SK-N-MC (cell line): ENCODE measurements around the gene CACNA2D1.
A peak's percentile ranks its signal among the peaks of the same experiment; 100 is the strongest.

ENCODE experiments used
- DNase-seq: peaks from one replicate; pipeline ENCODE4 v3.0.0-alpha.2; 2011; ENCODE audit warnings: low read depth, low spot score
- H3K27ac ChIP-seq: fragments of 200-600 bp; sonication (generic); 2 replicates; pipeline ENCODE4 v1.5.1; 2016; ENCODE audit warnings: mixed run types
- H3K36me3 ChIP-seq: fragments of 200-600 bp; sonication (generic); 2 replicates; pipeline ENCODE4 v1.6.1; 2017; ENCODE audit warnings: antibody characterized with exemption, low read length, mixed read lengths; ENCODE audit not compliant: insufficient read depth
- H3K4me3 ChIP-seq: fragments of 200-600 bp; sonication (generic); 2 replicates; pipeline ENCODE4 v1.5.1; 2016
- H3K9ac ChIP-seq: fragments of 200-600 bp; sonication (generic); 2 replicates; pipeline ENCODE4 v1.8.0; 2017; ENCODE audit warnings: mixed run types, mixed read lengths; ENCODE audit not compliant: insufficient read length
- H3K9me3 ChIP-seq: fragments of 200-600 bp; sonication (generic); 2 replicates; pipeline ENCODE4 v1.6.1; 2017; ENCODE audit warnings: low read depth, mild to moderate bottlenecking, antibody characterized with exemption, low read length, moderate library complexity, mixed read lengths
- EZH2 ChIP-seq: fragments of 200-600 bp; sonication (generic); IDR thresholded peaks from one replicate; pipeline ENCODE4 v1.6.1; 2017; ENCODE audit warnings: antibody characterized with exemption
- FOXP2 ChIP-seq: optimal IDR thresholded peaks from 2 replicates; pipeline ENCODE3; 2011; ENCODE audit warnings: mild to moderate bottlenecking, moderate library complexity; ENCODE audit not compliant: insufficient read depth; ENCODE audit errors: extremely low read length, control extremely low read depth
- POLR2AphosphoS5 ChIP-seq: IDR thresholded peaks from 2 replicates; pipeline ENCODE4 v1.6.1; 2012; ENCODE audit warnings: mild to moderate bottlenecking, low read depth, low read length, borderline replicate concordance

The CACNA2D1 gene

GRCh38 chr7:82406937-82407336 is 36.6 kb downstream of the CACNA2D1 start:
- peaks cover 7% of the 10 kb centered on the region; the same call in 1 of the 2 replicates for H3K36me3 ChIP-seq
- DNase-seq = no peak
- H3K27ac ChIP-seq = no peak overlapping the region
- H3K9ac ChIP-seq = no peak overlapping the region
- TF ChIP-seq POLR2AphosphoS5 (no peak), FOXP2 (no peak), EZH2 (no peak)
- H3K9me3 ChIP-seq = no peaks in the 10 kb centered on the region
- H3K4me3 ChIP-seq = no peak overlapping the region

DNA sequence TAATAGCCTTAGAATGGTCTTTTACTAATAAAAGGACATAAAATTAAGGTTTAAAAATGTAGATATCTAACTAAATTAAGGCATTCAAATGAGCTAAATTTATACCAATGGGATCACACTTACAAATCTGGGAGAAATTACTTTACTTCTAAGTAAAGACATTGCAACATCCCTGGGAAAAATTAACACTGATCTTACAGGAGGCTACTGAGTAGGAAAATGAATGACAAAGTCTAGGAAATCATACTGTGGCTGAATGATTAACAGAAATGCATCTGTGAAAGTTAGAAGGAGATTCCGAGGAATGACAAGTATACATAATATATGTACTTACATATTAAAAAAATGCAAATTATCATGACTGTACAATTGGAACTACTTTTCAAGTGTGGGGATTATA is 38.3 kb downstream of the CACNA2D1 start:
- TF ChIP-seq FOXP2 (no peak), EZH2 (no peak), POLR2AphosphoS5 (no peak)
- DNase-seq = no peak

GRCh38 chr7:82404652-82405051 is 38.9 kb downstream of the CACNA2D1 start:
- H3K27ac ChIP-seq = no peak overlapping the region
- TF ChIP-seq POLR2AphosphoS5 (no peak), EZH2 (no peak), FOXP2 (no peak)
- DNase-seq = no peak
- no peak overlapping the region for H3K9ac ChIP-seq
- no peaks in the 10 kb centered on the region for H3K9me3 ChIP-seq
- peaks cover 10% of the 10 kb centered on the region for H3K36me3 ChIP-seq
- no peak overlapping the region for H3K4me3 ChIP-seq

More for the DNA sequence above, 38.3 kb downstream of the CACNA2D1 start:
- H3K9ac ChIP-seq = no peak overlapping the region
- H3K4me3 ChIP-seq = no peak overlapping the region
- no peaks in the 10 kb centered on the region for H3K9me3 ChIP-seq
- H3K27ac ChIP-seq = no peak overlapping the region
- H3K36me3 ChIP-seq = peaks cover 7% of the 10 kb centered on the region; the same call in 1 of the 2 replicates

DNA sequence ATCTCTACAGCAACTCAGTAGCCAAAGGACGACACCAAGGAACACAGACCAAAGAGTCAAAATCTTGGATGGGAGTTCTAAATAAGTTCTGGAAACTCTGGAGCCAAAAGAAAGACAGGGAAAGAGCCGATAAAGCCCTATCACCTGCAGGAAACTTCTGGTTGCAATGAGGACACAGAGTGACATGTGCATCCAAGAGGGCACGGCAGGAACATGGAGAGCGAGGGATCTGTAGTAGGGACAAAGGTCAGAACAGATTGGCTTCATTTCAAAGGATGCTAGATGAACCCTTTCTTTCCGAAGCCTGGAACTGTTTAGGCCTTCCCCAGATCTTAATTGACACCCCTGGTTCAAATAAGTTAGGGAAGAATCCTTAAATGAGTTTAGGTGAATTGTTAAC is 39.5 kb downstream of the CACNA2D1 start:
- no peak overlapping the region for H3K9ac ChIP-seq
- no peak for TF ChIP-seq EZH2
- H3K4me3 ChIP-seq = no peak overlapping the region
- H3K36me3 ChIP-seq = peaks cover 11% of the 10 kb centered on the region
- H3K9me3 ChIP-seq = no peaks in the 10 kb centered on the region
- no peak overlapping the region for H3K27ac ChIP-seq
- DNase-seq = no peak

- no peak for TF ChIP-seq POLR2AphosphoS5
- TF ChIP-seq FOXP2 = no peak
- TF ChIP-seq EZH2 = no peak
- H3K4me3 ChIP-seq = no peak overlapping the region; the same call in 1 of the 2 replicates
- H3K36me3 ChIP-seq = peaks cover 5% of the 10 kb centered on the region
- H3K9ac ChIP-seq = peak overlapping the region; percentile 11
- DNase-seq = no peak
- no peaks in the 10 kb centered on the region for H3K9me3 ChIP-seq
- H3K27ac ChIP-seq = peak overlapping the region; percentile 82
Observed at GRCh38 chr7:82397879-82398524, 45.6 kb downstream of the CACNA2D1 start.

- H3K9ac ChIP-seq = no peak overlapping the region
- H3K4me3 ChIP-seq = no peak overlapping the region
- DNase-seq = no peak
- peak overlapping the region; percentile 65 for H3K27ac ChIP-seq
- H3K36me3 ChIP-seq = peaks cover 4% of the 10 kb centered on the region
- H3K9me3 ChIP-seq = no peaks in the 10 kb centered on the region
- TF ChIP-seq POLR2AphosphoS5 (no peak), EZH2 (no peak), FOXP2 (no peak)
Observed at GRCh38 chr7:82396343-82396742, 47.2 kb downstream of the CACNA2D1 start.

DNA sequence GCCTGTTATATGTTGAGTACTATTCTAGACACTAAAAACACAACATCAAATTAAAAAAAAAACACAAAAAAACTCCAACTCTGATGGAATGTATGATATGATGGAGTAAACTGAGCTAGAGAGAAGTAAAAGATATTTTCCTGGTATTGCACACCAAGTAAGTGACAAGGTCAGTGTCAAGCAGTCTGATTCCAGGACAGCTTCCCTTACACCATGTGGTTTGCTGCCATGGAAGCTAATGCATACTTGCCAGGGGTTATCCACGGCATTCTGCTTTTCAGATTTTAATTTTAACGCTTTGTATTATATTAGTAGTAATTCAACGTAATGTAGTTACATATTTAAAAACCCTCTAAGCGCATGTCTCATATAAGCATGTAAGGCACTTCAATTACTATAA is 48.4 kb downstream of the CACNA2D1 start:
- DNase-seq = no peak
- TF ChIP-seq EZH2 = no peak
- TF ChIP-seq FOXP2 = no peak
- TF ChIP-seq POLR2AphosphoS5 = no peak
- peaks cover 4% of the 10 kb centered on the region for H3K36me3 ChIP-seq
- H3K9ac ChIP-seq = no peak overlapping the region
- H3K9me3 ChIP-seq = no peaks in the 10 kb centered on the region
- H3K4me3 ChIP-seq = no peak overlapping the region
- peak overlapping the region; percentile 96 for H3K27ac ChIP-seq

- peak overlapping the region; percentile 45 for H3K4me3 ChIP-seq
- no peak for DNase-seq
- no peaks in the 10 kb centered on the region for H3K36me3 ChIP-seq
- TF ChIP-seq FOXP2 = no peak
- TF ChIP-seq EZH2 = no peak
- TF ChIP-seq POLR2AphosphoS5 = no peak
- H3K9me3 ChIP-seq = no peaks in the 10 kb centered on the region
- peak overlapping the region; percentile 96 for H3K27ac ChIP-seq
- H3K9ac ChIP-seq = peak overlapping the region; percentile 58
Observed at GRCh38 chr7:82393840-82394220, 49.7 kb downstream of the CACNA2D1 start.
